ENCODE data around the gene TBC1D21. TPM values are rescaled to one million over a fixed set of nuclear protein-coding genes. Genes with fewer than 3 reads are reported as not detected.
"Not testable (repeated sequence)": the region's sequence is repeated elsewhere in the genome, so short reads cannot be mapped to it uniquely, and the experiment has no call there.

Gene TBC1D21
- total RNA-seq, 6 experiments from 2014 or later: not detected

DNA sequence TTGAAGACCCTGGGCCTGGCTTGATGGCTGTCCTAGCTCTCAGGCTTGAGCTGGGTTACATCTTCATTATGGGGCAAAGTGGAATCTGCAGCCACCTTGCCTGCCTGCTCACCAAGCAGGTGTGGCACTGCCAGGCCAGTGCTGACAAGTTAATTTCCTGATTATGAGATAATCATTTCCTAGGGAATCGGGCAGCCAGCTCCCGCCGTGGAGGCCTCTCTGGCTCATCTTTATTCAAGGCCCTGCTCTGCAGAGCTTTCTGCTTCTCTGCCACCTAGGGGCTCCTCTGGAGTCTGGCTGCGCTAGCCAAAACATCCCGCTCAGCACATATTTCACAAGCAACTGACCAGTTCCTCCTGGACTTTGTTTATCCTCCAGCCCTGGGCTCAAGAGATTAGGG, 62.8 kb downstream of the TBC1D21 start:
- Mint-ChIP-seq H3K27me3 (ENCODE audit: insufficient read depth) (no peaks in the 10 kb centered on the region; the same call in 1 of the 2 replicates), H3K4me3 (no peak overlapping the region), H3K36me3 (ENCODE audit: low read depth) (peaks cover 25% of the 10 kb centered on the region), H3K9me3 (no peaks in the 10 kb centered on the region), H3K27ac (peak overlapping the region; percentile 12; the same call in 1 of the 2 replicates), H3K4me1 (ENCODE audit: low read depth) (peaks cover 85% of the 10 kb centered on the region)
- no peak for DNase-seq
- TF ChIP-seq, protein P1, sequence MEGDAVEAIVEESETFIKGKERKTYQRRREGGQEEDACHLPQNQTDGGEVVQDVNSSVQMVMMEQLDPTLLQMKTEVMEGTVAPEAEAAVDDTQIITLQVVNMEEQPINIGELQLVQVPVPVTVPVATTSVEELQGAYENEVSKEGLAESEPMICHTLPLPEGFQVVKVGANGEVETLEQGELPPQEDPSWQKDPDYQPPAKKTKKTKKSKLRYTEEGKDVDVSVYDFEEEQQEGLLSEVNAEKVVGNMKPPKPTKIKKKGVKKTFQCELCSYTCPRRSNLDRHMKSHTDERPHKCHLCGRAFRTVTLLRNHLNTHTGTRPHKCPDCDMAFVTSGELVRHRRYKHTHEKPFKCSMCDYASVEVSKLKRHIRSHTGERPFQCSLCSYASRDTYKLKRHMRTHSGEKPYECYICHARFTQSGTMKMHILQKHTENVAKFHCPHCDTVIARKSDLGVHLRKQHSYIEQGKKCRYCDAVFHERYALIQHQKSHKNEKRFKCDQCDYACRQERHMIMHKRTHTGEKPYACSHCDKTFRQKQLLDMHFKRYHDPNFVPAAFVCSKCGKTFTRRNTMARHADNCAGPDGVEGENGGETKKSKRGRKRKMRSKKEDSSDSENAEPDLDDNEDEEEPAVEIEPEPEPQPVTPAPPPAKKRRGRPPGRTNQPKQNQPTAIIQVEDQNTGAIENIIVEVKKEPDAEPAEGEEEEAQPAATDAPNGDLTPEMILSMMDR (IDR thresholded peaks at IDR 0.05): peak; percentile 18; the same call in 1 of the 2 replicates

DNA sequence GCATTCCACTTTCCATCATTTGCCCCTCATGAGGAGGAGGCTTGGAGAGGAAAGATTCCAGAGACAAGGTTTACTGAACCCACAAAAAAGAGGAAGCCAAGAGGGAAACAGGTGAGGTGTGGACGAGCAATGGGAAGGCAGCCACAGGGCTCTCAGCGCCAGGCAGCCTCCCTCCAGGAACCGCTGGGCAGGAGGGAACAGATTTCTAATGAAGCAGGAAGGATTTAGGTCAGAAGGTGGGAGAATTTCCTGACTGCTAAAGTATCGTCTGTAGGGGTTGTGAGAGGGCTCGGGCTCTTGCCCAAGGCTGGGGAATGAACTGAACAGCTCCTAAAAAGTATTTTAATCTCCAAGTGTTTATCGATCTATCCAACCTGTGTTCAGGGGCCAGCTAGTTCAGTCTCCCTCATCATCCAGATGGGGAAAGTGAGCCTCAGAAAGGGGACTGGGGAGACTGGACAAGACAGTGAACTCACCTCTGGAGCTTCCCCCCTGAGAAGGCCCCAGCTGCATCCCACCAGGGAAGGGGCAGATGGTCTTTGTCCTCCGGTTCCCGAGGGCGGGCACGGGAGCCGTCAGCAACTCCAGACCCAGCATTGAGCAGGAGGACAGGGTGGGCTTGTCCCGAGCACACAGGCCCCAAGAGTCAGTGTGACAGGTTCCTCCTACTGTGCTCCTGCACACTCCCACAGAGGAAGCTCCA, 63.4 kb downstream of the TBC1D21 start:
- Mint-ChIP-seq H3K36me3 (ENCODE audit: low read depth) (peaks cover 25% of the 10 kb centered on the region), H3K27me3 (ENCODE audit: insufficient read depth) (no peaks in the 10 kb centered on the region; the same call in 1 of the 2 replicates), H3K27ac (peak overlapping the region; percentile 12; the same call in 1 of the 2 replicates), H3K4me3 (no peak overlapping the region), H3K4me1 (ENCODE audit: low read depth) (peaks cover 85% of the 10 kb centered on the region), H3K9me3 (no peaks in the 10 kb centered on the region)
- TF ChIP-seq, protein P1 (IDR thresholded peaks at IDR 0.05): no peak
- DNase-seq: no peak

DNA sequence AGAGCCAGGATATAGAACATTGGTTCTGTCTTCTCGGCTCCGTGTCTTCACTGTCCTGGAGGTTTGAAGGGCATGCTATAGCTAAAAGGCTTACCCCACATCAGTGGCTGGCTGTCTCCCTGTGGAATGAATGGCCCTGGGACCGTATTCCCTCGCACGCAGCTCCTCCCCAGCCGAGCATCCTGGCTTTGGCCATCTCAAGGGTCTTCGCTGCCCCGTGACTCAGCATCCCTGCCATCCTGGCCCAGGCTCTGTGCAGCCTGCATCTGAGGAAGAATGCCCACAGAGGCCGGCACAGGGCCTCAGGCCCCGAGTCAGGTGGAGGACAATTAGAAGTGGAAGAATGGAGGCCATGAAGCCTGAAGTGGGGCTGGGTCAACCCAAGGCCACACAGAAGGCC, 63.9 kb downstream of the TBC1D21 start:
- no peak overlapping the region for H3K27ac Mint-ChIP-seq
- H3K4me3 Mint-ChIP-seq: no peak overlapping the region
- H3K27me3 Mint-ChIP-seq (ENCODE audit: insufficient read depth): peaks cover under 1% of the 10 kb centered on the region; the same call in 1 of the 2 replicates
- H3K36me3 Mint-ChIP-seq (ENCODE audit: low read depth): peaks cover 24% of the 10 kb centered on the region
- DNase-seq: no peak
- H3K9me3 Mint-ChIP-seq: no peaks in the 10 kb centered on the region
- TF ChIP-seq, protein P1 (IDR thresholded peaks at IDR 0.05): no peak
- peaks cover 85% of the 10 kb centered on the region for H3K4me1 Mint-ChIP-seq (ENCODE audit: low read depth)

DNA sequence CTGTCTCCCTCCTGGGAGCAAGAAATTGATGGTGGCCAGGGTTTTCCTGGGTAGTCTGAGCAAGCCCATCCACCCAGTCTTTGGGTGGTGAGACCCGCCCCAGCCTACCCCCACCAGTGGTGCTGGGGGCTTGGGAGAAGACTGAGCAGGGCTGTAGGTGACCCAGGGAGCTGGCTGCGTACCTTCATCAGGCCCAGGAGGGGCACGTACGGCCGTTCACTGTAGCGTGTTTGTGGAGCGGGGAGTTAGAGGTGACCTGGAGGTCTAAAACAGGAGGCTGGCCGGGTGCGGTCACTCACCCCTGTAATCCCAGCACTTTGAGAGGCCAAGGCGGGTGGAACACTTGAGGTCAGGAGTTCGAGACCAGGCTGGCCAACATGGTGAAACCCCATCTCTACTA, 64.4 kb downstream of the TBC1D21 start:
- H3K9me3 Mint-ChIP-seq: no peaks in the 10 kb centered on the region
- H3K27ac Mint-ChIP-seq: no peak overlapping the region
- H3K27me3 Mint-ChIP-seq (ENCODE audit: insufficient read depth): peaks cover 3% of the 10 kb centered on the region; the same call in 1 of the 2 replicates
- peaks cover 85% of the 10 kb centered on the region for H3K4me1 Mint-ChIP-seq (ENCODE audit: low read depth)
- TF ChIP-seq, protein P1 (IDR thresholded peaks at IDR 0.05): no peak
- peaks cover 20% of the 10 kb centered on the region for H3K36me3 Mint-ChIP-seq (ENCODE audit: low read depth)
- H3K4me3 Mint-ChIP-seq: no peak overlapping the region
- DNase-seq: no peak

DNA sequence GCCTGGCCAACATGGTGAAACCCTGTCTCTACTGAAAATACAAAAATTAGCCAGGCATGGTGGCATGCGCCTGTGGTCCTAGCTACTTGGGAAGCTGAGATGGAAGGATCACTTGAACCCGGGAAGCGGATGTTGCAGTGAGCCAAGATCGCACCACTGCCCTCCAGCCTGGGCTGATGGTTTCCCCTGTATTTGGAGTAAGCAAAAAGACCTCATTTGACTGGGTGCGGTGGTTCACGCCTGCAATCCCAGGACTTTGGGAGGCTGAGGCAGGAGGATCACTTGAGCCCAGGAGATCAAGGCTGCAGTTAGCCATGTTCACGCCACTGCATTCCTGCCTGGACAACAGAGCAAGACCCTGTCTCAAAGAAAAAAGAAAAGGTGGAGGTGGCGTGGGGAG, 65.2 kb downstream of the TBC1D21 start:
- H3K4me3 Mint-ChIP-seq; H3K27me3 Mint-ChIP-seq (ENCODE audit: insufficient read depth); DNase-seq; H3K9me3 Mint-ChIP-seq: not testable (repeated sequence)
- Mint-ChIP-seq H3K4me1 (ENCODE audit: low read depth) (peaks cover 82% of the 10 kb centered on the region), H3K36me3 (ENCODE audit: low read depth) (peaks cover 19% of the 10 kb centered on the region), H3K27ac (peak overlapping the region; percentile 91; the same call in 1 of the 2 replicates)

Other genes with a start within 250 kb of the TBC1D21 start
- gene NPTN, start 240.2 kb upstream of the TBC1D21 start, total RNA-seq (2021; fragmentation: NEBNext Ultra II Directional; extraction: Animal tissue kit (Norgen Biotek cat#: 25700)): 100 to 1,000 TPM; 183 to 215 (median 204) TPM
- gene CD276, start 189.2 kb upstream of the TBC1D21 start, total RNA-seq (2021; fragmentation: NEBNext Ultra II Directional; extraction: Animal tissue kit (Norgen Biotek cat#: 25700)): 100 to 1,000 TPM in 3 of 6 experiments, 10 to 100 TPM in 3; 86.5 to 121 (median 105) TPM
- 1 to 10 TPM in 2 of 6 experiments, under 1 TPM in 4; 0.15 to 1.3 (median 0.28) TPM for gene INSYN1, start 120.2 kb upstream of the TBC1D21 start, total RNA-seq (2021; fragmentation: NEBNext Ultra II Directional; extraction: Animal tissue kit (Norgen Biotek cat#: 25700))
- gene LOXL1, start 52.9 kb downstream of the TBC1D21 start, total RNA-seq (2021; fragmentation: NEBNext Ultra II Directional; extraction: Animal tissue kit (Norgen Biotek cat#: 25700)): 100 to 1,000 TPM; 235 to 309 (median 288) TPM
- 10 to 100 TPM; 21.4 to 30.6 (median 24.7) TPM for gene STOML1, start 118.7 kb downstream of the TBC1D21 start, total RNA-seq (2021; fragmentation: NEBNext Ultra II Directional; extraction: Animal tissue kit (Norgen Biotek cat#: 25700))
- 10 to 100 TPM; 45.2 to 51.8 (median 47.5) TPM for gene PML, start 121.2 kb downstream of the TBC1D21 start, total RNA-seq (2021; fragmentation: NEBNext Ultra II Directional; extraction: Animal tissue kit (Norgen Biotek cat#: 25700))
- gene GOLGA6A, start 209.0 kb downstream of the TBC1D21 start, total RNA-seq (2021; fragmentation: NEBNext Ultra II Directional; extraction: Animal tissue kit (Norgen Biotek cat#: 25700)): not detected